Inflammatory macrophage treated with lipopolysaccharide for 1 hour (primary cell): Measurements from ENCODE around the gene TMEM132C.

Source experiments
- DNase-seq, 2 donors: peaks; one replicate each; pipeline ENCODE4 v3.0.0-alpha.2; 2020 to 2022

TMEM132C gene

DNA sequence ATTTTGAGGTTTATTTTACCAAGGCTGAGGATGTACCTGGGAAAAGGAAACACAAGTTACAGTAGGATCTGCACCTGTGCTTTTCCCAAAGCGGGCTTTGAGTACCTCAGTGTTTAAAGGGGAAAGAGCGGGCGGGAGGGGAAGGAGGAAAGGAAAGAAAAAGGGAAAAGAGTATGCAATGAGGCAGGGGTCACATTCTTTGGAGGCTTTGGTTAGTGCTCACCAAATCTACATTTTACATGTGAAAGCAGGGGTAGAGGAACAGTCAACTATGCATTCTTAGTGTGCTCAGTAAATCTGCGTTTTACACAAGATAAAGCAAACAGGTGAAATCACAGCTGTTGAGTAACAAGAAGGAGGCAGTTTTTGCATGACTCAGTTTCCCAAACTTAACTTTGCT is 242.2 kb downstream of the TMEM132C start:
- DNase-seq: no peak

DNA sequence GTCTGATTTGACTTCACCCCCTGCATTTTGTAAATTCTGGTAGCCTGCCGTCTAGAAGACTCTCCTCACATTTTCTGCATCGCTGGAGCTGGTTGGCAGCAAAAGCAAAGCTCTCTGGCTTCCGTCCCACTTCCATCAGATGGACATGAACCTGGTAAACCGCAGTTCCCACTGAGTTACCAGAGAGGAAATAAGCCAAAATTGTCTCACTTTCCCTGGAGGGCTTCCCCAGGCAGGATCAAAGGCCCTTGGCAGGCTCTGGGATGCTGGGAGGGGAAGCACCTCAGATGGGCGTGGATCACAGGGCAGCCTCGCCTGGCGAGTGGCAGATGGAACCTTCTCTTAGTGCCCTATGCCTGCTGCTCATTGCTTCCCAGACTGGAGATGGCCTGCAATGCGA is 243.5 kb downstream of the TMEM132C start:
- no peak for DNase-seq

DNA sequence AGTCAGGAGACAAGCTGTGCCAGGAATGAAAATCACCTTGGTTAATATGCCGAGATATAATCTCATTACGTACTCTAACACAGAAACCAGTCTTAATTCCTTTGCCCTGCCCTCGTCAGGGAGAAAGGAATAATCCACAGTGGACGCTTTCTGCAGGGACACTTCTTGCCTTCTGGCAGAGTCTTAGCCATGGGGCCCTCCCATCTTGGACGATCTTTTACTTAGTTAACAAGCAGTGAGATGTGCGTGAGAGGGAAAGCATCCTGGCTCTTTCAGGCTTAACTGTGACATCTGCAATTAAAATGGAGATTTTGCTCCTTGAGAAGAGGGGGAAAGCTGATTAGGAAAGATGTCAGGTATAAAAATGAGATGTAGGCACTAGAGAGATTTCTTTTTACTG is 246.4 kb downstream of the TMEM132C start:
- no peak for DNase-seq

DNA sequence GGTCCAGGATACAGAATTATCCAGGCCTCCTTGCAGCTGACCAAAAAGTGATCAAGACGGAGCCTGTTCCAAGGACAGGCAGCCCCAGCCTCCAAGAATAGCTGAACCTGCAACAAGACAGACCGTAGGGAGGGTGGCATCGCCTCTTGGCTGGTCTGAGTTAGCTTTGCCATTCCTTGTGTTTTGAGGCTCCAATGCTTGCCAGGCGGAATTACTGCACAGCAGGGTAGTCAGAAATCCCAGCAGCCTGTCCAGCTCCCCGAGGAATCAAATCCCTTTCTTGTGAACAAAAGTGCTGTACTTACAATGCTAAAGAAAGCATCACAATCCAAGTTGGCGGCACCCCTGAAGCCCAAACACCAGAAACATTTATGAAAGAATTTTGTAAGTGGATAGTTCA is 246.9 kb downstream of the TMEM132C start:
- DNase-seq: no peak

DNA sequence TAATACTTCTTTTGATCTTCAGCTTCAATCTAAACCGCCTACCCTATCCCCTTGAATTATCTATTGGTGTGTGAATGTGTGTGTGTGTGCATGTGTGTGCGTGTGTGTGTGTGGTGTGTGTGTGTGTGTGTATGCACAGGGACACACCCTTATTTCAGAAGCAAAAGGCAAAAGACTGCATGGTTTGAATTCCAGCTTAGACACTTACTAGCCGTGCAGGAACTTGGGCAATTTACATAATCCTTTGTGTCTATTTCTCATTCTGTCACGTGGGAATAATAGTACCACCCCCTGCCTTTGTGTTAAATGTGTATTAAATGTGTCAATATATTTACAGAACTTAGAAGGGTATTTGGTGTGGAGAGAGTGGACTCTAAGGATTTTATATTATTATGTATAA is 251.7 kb downstream of the TMEM132C start:
- DNase-seq: no peak

DNA sequence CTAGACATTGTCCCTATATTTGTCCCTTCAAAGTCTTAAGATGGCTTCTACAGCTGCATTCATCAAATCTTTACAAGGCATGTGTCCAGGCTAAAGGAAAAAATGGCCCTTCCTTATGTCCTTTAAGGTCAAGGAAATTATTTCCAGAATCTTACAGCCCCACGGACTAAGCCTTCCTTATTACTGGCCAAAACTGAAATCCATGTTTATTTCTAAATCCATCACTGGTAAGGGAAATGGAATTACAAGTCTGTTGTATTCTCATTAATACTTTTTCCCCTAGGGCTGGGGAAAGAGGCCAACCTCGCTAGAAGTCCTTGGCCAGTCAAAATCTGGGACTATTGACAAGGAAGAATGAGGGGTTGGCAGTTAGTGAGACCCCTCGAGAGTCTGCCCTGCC is 252.5 kb downstream of the TMEM132C start:
- no peak for DNase-seq

DNA sequence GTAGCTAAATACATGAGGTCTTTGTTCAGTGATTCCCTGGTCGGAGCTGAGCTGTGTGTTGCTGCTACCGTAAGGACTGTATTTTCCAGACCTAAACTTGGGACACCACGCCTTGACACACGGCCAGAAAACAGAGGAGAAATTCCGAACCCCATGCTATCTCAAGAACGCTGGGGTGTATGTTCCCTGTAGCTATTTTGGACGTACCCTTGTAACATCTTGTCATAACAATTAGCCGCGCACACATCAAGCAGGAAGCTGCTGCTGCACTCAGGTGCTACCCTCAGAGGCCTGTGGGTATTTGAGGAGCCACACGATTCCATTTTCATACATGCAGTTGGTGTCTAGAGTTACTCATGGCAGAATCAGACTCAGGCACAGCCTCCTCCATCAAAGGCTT is 255.0 kb downstream of the TMEM132C start:
- no peak for DNase-seq

DNA sequence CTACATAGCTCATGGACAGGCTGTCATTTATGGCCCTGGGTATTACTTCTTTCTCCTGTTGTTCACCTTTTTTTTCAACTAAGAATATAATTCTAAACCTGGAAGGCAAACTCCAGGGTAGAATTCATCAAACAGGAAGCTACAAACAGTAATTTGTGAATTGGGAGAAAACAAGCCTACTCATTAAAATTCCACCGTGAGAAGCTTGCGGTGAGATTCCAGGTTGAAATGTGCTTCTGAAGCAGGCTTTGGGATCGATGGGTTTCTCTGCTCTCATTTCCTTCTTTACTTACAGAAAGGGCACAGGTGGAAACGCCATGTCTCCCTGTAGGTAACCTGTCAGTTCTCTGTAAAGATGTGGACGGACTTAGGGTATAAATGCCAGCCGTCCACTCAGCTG is 257.5 kb downstream of the TMEM132C start:
- DNase-seq: no peak

DNA sequence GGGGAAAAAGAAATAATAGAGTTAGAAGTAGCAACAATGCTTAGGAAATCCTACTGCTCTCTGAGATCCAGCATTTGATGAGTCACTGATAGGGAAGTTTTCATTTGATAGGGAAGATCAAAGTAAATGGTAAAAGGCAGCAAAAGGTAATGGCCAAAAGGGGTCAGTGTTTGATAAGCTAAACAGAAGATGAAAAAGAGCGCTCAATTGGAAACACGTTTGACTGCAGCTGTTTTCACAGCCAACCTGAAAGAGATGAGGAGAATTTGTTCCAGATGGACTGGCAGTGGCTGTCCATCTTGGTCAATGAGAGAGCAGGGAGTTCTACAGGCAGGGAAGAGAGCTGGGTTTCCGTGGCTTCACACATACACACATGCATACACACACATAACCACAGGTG is 264.2 kb downstream of the TMEM132C start:
- DNase-seq: no peak

DNA sequence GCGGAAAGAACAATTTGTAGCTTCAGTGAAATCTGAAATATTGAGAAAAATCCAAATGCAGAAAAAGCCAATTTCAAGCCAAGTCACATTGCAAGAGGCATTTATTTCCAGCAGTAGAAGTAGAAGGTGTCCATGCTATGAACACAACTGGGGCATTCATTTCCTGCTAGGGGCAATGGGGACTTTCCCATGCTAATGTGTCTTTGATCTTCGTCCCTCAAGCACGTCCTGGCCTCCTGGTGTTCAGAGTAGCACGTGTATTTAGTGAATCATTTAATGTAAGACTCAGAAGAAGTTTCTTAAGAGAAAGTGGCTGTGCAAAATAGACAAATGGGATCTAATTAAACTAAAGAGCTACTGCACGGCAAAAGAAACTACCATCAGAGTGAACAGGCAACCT is 267.9 kb downstream of the TMEM132C start:
- DNase-seq: no peak

DNA sequence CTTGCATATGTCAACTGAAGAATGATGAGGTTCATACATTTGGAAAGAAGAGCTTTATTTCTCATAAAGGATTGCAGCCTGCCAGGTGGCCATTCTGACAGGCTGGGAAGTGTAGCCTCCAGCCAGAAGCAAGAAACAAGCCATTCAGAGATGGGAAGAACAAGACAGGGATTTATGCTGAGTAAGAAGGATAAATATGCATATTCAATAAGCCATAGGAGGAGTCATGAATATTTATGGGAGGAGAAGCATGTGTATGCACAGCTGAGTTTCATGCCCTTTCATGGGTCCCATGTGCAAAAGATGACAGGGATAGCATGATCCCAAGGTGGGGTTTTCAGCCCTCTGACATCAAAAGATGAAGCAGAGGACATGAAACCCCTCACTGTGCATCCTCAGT is 269.8 kb downstream of the TMEM132C start:
- no peak for DNase-seq

DNA sequence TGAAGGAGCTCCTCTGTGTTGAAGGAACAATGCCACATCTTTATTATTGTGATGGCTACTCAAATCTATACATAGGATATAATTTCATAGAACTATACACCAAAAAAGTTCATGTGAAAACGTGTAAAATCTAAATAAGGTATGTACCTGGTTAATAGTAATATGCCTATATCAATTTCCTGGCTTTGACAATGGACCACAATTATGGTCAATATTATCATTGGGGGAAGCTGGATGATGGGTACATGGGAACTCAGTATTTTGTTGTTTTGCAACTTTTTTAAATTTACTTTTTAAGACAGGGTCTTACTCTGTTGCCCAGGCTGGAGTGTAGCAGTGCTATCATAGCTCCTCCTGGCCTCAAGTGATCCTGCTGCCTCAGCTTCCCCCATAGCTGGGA is 270.7 kb downstream of the TMEM132C start:
- no peak for DNase-seq

DNA sequence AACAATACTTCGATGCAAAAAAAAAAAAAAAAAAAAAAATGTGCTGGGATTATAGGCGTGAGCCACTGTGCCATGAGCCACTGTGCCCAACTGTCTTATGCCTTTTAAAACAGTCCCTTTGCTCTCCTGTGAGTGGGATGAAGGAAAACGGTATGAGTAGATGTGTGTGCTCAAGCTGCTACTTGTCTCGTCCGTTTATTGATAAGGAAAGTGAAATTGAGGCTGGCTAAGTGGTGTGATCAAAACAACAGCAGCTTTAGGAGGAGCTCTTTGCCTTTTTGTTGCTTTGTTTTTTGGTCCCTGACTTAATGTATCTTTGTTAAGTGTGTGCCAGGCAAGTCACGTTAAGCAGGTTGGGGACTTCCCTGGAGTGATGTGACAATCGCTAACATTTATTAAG is 275.9 kb downstream of the TMEM132C start:
- no peak for DNase-seq

DNA sequence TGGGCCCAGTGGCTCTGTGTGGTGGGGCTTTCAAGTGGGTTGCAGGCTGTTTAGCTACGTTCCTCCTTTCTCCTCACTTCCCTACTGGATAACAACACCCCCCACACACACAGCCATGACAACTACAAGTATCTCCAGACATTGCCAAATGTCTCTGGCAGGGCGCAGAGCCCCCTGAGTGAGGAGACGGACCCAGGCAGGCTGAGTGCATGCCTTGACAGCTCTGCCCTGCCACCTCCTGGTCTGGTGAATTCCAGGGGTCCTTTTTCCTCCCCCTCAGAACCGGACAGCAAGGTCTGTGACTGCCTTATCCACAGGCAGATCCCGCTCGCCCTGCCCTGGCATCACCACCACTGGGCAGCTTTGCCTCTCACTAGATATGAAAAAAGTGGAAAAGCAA is 276.5 kb downstream of the TMEM132C start:
- no peak for DNase-seq

DNA sequence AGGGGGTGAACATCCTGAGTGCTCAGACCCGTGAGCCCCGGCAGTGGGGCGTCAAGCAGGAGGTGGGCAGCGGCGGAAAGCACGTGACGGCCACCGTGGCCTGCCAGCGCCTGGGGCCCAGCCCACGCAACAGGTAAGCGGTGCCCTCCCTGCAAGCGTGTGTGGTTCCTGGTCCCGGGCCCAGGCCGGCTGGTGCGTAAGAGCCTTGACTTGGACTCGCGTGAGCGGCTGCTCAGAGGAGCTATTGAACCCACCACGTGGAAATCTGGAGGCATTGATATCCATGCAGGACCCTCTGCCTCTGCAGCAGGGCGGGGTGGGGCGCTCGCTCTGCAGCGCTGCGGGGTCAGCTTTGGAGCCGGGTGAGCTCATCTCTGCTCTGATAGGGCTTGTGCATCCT is 277.0 kb downstream of the TMEM132C start:
- DNase-seq: no peak

DNA sequence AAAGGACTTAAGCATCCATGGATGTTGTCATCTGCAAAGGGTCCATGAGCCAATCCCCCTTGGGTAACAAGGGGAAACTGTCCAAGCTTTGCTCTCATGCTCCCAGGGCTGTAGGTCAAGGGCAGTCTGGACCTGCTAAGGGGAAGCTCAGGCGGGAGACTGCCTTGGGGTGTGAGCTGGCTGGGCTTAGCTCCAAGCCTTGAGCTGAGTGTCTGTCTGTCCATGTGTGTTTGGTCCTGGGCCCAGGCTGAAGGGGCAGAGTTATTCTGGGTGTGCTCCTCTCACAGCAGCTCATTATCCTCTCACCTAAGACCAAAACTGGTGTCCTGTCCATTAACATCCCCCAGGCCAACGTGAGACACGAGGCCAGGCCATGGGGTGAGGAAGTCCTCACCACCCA is 282.0 kb downstream of the TMEM132C start:
- DNase-seq: no peak

DNA sequence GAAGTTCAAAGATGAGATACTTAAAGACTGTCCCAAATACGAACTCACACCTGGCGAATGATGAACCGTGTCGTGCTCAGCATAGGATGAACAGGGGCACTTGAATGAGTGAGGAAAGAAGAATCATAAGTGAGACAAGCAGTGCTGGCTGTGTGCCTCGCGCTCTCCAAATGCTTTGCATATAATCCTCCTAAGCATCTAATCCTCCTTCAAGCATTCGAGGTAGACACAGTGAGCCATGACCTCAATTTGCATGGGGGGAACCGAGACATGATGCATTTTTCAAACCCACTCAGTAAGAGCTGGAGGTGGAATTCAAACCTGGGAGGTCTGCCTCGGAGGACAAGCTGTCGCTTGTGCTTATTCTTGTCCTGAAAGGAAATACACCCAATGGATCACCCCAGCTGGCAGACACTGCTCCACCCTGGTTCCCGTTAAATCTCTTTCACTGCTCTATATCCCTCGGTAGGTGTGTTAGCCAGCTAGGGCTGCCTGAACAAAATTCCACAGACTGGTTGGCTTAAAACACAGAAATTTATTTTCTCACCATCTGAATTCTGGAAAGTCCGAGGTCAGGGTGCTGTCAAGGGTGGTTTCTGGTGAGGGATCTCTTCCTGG is 282.7 kb downstream of the TMEM132C start:
- no peak for DNase-seq

DNA sequence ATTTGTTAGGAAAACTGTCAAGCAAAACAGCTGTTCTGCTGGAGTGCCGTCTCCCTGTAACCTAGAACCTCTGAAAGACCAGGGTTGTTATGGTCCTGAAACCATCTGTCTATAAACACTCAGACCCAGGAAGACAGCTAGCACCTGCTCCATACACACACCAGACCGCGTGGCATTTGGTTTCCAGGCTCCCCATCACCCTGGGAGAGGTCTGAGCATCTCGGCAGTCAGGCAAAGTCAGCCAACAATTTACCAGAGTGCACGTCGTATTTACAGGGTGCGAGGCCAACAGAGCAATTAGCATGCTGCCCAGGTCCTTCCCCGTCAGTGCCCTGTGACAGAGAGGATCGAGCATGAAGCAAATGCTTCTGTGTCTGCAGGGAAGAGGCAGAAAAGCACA is 284.3 kb downstream of the TMEM132C start:
- DNase-seq: no peak

DNA sequence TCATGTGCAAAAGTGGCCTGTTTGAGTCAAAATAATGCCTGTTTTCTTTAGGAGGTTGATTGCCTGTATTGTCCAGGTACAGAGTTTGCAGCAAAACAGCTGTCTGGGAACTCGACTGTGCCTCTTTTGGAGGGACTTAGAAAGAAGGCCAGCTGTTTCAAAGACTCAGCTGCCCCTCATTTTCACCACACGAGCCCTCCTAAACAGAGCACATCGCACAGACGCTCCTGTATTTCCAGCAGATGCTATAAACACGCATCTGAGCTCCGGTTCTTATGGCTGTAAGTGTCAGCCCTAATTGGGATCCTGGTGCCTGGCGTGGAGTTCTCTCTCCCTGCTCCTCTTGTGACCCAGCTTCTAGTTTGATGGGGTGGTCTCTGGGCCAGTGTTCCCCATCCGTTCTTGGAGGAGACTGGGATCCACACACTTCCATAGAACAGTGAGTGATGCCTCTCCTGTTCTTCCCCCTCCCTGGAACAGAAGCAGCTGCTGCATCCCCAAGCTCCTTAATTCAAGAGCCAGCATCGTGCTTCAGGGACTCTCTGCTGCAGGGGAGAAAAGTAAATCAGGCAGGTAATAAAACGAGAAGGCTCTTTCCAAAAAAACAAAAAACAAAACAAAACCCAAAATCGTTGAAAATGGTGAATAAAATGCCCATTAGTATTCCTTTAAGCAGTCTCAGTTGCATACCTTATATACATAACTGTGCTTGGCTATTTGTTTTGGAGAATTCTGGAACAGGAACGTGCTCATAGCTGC is 287.8 kb downstream of the TMEM132C start:
- no peak for DNase-seq

DNA sequence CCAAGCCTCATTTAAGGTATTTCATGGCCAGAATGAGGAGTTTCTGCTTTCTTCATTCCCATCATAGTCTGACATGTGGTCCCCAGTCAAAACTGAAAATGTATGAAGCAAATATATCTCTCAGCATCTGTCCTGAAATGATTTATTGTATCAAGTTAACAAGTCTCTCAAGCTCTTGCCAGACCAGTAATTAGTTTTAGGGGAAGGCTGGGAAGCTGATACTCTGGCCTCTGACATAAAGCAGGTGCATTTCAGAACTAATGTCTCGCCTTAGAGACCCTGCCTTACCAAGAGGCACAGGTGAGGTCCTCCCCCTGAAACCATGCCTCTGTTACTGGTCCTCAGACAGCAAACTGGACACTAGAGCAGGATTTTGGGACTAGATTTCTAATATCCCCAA is 290.3 kb downstream of the TMEM132C start:
- no peak for DNase-seq

DNA sequence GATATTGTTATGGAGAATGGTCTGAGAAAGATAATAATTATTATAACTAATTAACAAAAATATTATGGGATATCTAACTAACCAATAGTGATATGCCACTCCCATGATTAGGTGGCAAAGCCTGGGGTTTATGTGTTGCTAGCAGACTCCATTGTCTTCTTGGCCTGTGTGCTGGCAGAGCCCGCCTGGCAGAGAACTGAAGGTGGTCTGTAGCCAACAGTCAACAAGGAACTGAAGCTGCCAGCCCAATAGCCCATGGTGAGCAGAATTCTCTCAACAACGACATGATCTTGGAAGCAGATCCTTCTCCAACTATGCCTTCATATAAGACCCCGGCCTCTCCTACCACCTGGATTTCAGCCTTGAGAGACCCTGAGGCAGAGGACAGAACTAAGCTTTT is 298.0 kb downstream of the TMEM132C start:
- DNase-seq: no peak

DNA sequence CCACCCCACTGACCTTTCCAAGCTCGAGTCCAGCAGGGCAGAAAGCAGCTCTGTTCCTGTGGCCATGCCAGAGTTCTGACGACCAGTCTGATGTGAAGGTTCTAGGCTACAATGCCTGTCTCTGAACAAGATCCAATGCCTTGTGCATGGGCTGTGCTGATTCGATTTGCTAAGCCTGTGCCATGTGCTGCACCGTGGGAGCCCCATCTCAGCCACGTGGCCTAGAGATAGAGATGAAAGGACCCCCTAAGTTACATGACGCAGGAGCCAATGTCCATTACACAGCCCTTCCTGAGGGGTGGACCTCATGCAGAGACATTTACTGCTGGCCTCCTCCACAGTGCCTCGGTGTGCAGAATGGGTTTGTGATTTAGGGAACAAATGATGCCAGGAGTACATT is 300.8 kb downstream of the TMEM132C start:
- no peak for DNase-seq

DNA sequence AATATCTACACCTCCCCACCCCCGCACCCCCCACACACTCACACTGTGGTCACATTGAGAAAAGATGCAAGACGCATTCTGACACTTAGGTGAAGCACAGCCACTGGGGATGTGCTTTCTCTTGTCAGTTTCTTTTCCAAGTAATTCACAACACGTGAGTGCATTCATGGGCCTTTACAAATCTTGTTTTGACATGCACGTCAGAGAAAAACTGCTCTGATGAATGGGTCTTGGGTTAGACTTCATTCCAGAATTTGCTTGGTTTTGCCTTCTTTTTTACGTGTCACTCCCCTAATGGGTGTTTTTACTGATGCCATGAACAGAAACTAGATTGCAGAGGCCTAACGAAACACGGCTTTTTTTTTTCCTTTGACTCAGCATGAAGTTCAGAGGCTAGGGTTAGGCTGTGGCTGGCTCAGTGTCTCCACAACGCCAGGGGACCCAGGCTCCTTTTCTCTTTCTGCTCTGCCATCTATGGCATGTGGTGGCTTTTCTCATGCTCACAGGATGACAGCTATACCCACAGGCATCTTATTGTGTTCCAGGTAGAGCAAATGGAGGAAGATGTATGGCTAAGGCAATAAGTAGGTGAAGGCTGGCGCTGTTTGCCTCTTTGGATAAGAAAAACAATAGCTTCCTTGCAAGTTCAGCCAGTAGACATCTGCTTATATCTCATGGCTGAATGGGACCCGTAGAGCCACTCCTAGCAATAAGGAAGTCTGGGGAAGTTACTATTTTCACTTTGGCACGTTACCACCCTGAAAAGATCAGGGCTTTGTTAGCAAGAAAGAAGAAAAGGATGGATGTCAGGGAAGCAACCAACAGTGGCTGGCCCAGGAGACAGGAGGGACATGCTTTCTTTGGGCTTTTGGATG is 303.5 kb downstream of the TMEM132C start:
- DNase-seq: no peak
